Ishikawa (cell line): ENCODE results near the gene HES6.

Experiments used
- CEBPB ChIP-seq: IDR thresholded peaks from 2 replicates; pipeline ENCODE4 v1.6.1; 2012
- CREB1 ChIP-seq: IDR thresholded peaks from 2 replicates; pipeline ENCODE4 v1.6.1; 2012; ENCODE audit warnings: low read depth
- EGR1 ChIP-seq: IDR thresholded peaks from 2 replicates; pipeline ENCODE4 v1.6.1; 2012
- EP300 ChIP-seq: IDR thresholded peaks from 2 replicates; pipeline ENCODE4 v1.6.1; 2012; ENCODE audit warnings: borderline replicate concordance
- FOXM1 ChIP-seq: IDR thresholded peaks from 2 replicates; pipeline ENCODE4 v1.6.1; 2012; ENCODE audit warnings: low read depth, borderline replicate concordance
- NFIC ChIP-seq: IDR thresholded peaks from 2 replicates; pipeline ENCODE4 v1.6.1; 2012
- RAD21 ChIP-seq: IDR thresholded peaks from 2 replicates; pipeline ENCODE4 v1.6.1; 2012; ENCODE audit warnings: low read depth
- TAF1 ChIP-seq: IDR thresholded peaks from 2 replicates; pipeline ENCODE4 v1.6.1; 2012; ENCODE audit warnings: low read depth, mild to moderate bottlenecking
- TCF12 ChIP-seq: IDR thresholded peaks from 2 replicates; pipeline ENCODE4 v1.6.1; 2012; ENCODE audit warnings: low read depth
- TEAD4 ChIP-seq: IDR thresholded peaks from 2 replicates; pipeline ENCODE4 v1.6.1; 2012
- YY1 ChIP-seq: IDR thresholded peaks from 2 replicates; pipeline ENCODE4 v1.6.1; 2012; ENCODE audit warnings: low read depth
- ZBTB7A ChIP-seq: IDR thresholded peaks from 2 replicates; pipeline ENCODE4 v1.6.1; 2012; ENCODE audit warnings: low read depth
- TF ChIP-seq, protein P1 (sequence below): IDR thresholded peaks from 2 replicates; pipeline ENCODE4 v1.6.1; 2012
- TF ChIP-seq, protein P2 (sequence below): IDR thresholded peaks from 2 replicates; pipeline ENCODE4 v1.6.1; 2012
- TF ChIP-seq, protein P3 (sequence below): IDR thresholded peaks from 2 replicates; pipeline ENCODE4 v1.6.1; 2012; ENCODE audit warnings: low read depth, mild to moderate bottlenecking

HES6 gene

GRCh38 chr2:238286095-238286494, 46.3 kb upstream of the HES6 start:
- TF ChIP-seq CREB1: no peak
- TF ChIP-seq, protein P1, sequence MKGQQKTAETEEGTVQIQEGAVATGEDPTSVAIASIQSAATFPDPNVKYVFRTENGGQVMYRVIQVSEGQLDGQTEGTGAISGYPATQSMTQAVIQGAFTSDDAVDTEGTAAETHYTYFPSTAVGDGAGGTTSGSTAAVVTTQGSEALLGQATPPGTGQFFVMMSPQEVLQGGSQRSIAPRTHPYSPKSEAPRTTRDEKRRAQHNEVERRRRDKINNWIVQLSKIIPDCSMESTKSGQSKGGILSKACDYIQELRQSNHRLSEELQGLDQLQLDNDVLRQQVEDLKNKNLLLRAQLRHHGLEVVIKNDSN: no peak
- TF ChIP-seq NFIC: no peak
- no peak for TF ChIP-seq EP300
- no peak for TF ChIP-seq CEBPB

GRCh38 chr2:238285653-238286082, 45.8 kb upstream of the HES6 start:
- TF ChIP-seq, protein P2, sequence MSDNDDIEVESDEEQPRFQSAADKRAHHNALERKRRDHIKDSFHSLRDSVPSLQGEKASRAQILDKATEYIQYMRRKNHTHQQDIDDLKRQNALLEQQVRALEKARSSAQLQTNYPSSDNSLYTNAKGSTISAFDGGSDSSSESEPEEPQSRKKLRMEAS: peak; percentile 53; the same call in 1 of the 2 replicates
- no peak for TF ChIP-seq FOXM1
- no peak for TF ChIP-seq EGR1
- peak; percentile 76 for TF ChIP-seq CEBPB
- TF ChIP-seq TEAD4: 0 out of 2 replicates have a peak, but pooled peaks have one; percentile 15
- 0 out of 2 replicates have a peak, but pooled peaks have one; percentile 40 for TF ChIP-seq EP300
- no peak for TF ChIP-seq ZBTB7A

- no peak for TF ChIP-seq EGR1
- TF ChIP-seq, protein P3, sequence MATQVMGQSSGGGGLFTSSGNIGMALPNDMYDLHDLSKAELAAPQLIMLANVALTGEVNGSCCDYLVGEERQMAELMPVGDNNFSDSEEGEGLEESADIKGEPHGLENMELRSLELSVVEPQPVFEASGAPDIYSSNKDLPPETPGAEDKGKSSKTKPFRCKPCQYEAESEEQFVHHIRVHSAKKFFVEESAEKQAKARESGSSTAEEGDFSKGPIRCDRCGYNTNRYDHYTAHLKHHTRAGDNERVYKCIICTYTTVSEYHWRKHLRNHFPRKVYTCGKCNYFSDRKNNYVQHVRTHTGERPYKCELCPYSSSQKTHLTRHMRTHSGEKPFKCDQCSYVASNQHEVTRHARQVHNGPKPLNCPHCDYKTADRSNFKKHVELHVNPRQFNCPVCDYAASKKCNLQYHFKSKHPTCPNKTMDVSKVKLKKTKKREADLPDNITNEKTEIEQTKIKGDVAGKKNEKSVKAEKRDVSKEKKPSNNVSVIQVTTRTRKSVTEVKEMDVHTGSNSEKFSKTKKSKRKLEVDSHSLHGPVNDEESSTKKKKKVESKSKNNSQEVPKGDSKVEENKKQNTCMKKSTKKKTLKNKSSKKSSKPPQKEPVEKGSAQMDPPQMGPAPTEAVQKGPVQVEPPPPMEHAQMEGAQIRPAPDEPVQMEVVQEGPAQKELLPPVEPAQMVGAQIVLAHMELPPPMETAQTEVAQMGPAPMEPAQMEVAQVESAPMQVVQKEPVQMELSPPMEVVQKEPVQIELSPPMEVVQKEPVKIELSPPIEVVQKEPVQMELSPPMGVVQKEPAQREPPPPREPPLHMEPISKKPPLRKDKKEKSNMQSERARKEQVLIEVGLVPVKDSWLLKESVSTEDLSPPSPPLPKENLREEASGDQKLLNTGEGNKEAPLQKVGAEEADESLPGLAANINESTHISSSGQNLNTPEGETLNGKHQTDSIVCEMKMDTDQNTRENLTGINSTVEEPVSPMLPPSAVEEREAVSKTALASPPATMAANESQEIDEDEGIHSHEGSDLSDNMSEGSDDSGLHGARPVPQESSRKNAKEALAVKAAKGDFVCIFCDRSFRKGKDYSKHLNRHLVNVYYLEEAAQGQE: no peak
- TF ChIP-seq, protein P1: no peak
- no peak for TF ChIP-seq RAD21
- no peak for TF ChIP-seq TCF12
- TF ChIP-seq NFIC: no peak
- TF ChIP-seq, protein P2: no peak
- TF ChIP-seq ZBTB7A: no peak
- no peak for TF ChIP-seq EP300
- TF ChIP-seq FOXM1: no peak
- TF ChIP-seq YY1: no peak
- no peak for TF ChIP-seq CREB1
- TF ChIP-seq TAF1: no peak
- TF ChIP-seq CEBPB: no peak
- no peak for TF ChIP-seq TEAD4
These were observed 45.1 kb upstream of the HES6 start for GRCh38 chr2:238284802-238285515.

GRCh38 chr2:238282861-238283738, 43.3 kb upstream of the HES6 start:
- no peak for TF ChIP-seq EGR1
- no peak for TF ChIP-seq TCF12
- no peak for TF ChIP-seq FOXM1
- no peak for TF ChIP-seq TEAD4
- TF ChIP-seq RAD21: no peak
- TF ChIP-seq, protein P2: no peak
- no peak for TF ChIP-seq EP300
- TF ChIP-seq CEBPB: no peak
- no peak for TF ChIP-seq ZBTB7A
- no peak for TF ChIP-seq CREB1

- TF ChIP-seq TEAD4: no peak
- TF ChIP-seq RAD21: no peak
- TF ChIP-seq EGR1: no peak
- TF ChIP-seq TCF12: no peak
- TF ChIP-seq, protein P3: no peak
- TF ChIP-seq TAF1: no peak
- no peak for TF ChIP-seq CREB1
- no peak for TF ChIP-seq YY1
- no peak for TF ChIP-seq NFIC
- no peak for TF ChIP-seq EP300
- no peak for TF ChIP-seq CEBPB
- TF ChIP-seq, protein P2: no peak
- TF ChIP-seq ZBTB7A: no peak
- TF ChIP-seq, protein P1: no peak
- TF ChIP-seq FOXM1: no peak
These were observed 42.1 kb upstream of the HES6 start for GRCh38 chr2:238281826-238282480.
